HG02970 (cell line): Measurements from ENCODE around the gene UBE2U.
A peak's percentile ranks its signal among the peaks of the same experiment; 100 is the strongest.

Experiments
- ATAC-seq: cut with Tn5 transposase; IDR thresholded peaks from one replicate; pipeline ENCODE4 v1.9.1; 2021; ENCODE audit warnings: mild to moderate bottlenecking, moderate library complexity, moderate number of reproducible peaks; ENCODE audit not compliant: unreplicated experiment, low FRiP score

UBE2U gene, protein sequence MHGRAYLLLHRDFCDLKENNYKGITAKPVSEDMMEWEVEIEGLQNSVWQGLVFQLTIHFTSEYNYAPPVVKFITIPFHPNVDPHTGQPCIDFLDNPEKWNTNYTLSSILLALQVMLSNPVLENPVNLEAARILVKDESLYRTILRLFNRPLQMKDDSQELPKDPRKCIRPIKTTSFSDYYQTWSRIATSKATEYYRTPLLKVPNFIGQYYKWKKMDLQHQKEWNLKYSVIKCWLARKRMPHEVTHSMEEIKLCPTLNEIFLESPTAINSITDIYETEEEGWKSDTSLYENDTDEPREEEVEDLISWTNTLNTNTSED

DNA sequence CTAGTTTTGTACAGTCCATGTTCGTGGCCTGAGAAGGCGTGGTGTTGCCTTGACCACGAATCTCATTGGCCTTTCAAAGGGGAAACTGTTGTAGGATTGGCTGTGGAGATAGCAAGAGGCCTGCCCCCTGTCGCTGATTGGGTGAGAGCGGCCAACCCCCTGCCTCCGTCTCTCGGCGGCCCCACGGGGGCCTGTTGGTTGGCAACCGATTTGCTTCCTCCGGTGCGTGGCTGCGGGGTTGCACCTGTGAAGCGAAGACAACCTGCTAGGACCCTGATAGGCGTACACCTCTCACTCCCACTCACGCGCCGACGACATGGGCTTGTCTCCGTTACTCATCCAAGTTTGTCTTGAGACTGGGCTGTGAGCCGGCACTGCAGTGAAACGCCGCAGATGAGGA, at the start of gene UBE2U:
TSS of gene UBE2U (plus strand) at position 204 of the 400 bp plus-strand sequence. CDS start 428 bp downstream, outside the sequence.
- ATAC-seq: no peak

DNA sequence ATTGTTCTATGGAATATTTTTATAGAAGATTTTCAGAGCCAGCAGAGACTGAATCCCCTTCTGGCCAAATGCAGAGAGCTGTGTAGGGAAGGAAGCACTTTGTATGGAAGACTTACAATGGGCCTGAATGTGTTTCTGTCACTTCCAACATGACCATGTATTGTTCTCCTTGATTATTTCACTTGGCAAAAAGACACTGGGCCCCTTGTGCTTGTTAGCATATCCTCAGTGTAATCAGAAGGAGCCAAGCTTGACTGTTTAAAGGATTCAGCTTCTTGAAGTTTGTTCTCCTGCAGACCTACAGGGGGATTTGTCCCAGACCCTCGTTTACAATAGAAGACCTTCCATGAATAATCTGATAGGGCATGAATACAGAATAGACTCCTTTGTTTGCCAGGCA, 48.1 kb upstream of the UBE2U start:
- no peak for ATAC-seq

GRCh38 chr1:64161357-64161941, 42.0 kb upstream of the UBE2U start:
- ATAC-seq: no peak

DNA sequence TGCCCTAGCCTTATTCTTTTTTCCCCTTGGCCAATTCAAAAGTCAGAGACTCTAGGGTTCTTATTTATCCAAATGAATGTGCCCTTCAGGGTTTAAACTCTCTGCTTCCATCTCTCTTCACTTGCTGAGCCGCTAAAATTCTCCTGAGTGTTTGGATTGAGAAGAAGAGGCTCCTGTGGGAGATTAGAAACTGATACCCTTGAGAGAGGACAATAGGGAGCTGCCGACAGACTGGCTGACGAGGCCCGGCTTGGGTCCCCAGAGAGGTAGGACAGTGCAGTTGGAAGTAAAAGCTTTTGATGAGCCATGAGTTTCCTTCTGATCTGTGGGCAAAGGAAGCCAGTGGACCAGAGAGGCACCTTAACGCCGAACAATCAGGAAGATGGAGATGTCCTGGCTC, 41.3 kb upstream of the UBE2U start:
- ATAC-seq: no peak

GRCh38 chr1:64162804-64163203, 40.6 kb upstream of the UBE2U start:
- ATAC-seq: no peak

- ATAC-seq: no peak
Observed at GRCh38 chr1:64163431-64163830, 40.0 kb upstream of the UBE2U start.

DNA sequence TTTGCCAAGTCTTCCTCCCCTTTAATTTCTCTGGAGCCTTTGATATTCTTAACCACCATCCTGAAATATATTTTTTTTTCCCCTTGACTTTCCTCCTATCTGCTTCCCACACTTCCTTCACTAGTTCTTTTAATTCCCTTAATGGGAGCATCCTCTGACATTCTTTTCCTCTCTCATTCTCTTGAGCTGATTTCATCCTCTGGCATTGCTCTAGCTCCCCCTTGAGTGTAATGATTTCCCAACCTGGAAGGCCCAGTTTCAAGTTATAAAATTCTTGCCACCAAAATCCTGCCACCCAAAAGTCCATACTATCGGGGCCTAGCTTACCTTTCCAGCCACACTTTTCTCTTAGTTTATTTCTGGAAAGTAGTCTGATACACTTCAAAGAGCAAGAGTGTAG, 39.5 kb upstream of the UBE2U start:
- ATAC-seq: no peak

GRCh38 chr1:64166629-64167028, 36.8 kb upstream of the UBE2U start:
- no peak for ATAC-seq

DNA sequence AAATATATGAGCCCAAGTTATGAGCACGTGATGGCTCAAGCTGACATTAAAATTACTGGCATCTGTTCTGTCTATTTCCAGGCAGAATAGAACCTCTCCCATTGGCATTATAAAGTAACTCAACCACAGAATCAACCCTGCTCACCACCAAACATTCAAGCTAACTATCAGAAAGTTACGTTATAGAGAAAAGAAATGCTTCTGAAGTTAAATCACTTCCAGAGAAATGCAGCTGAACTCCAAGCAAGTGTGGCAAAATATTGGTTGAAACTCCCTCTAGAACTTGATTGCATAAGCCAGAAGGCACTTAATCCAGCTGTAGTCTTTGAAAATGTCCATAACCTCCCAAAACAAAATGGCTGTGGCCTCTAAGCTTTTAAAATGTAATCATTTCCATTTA, 36.2 kb upstream of the UBE2U start:
- no peak for ATAC-seq

DNA sequence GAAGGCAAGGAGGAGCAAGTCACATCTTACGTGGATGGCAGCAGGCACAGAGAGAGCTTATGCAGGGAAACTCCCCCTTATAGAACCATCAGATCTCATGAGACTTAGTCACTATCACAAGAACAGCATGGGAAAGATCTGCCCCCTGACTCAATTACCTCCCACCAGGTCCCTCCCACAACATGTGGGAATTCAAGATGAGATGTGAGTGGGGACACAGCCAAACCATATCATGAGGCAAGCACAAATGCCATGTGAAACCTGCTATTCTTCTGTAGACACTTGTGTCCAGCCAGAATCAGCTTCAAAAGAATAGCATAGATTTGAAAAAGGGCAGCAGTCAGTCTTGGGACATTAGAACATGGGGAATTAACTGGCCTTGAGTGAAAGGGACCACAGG, 32.2 kb upstream of the UBE2U start:
- ATAC-seq: no peak

DNA sequence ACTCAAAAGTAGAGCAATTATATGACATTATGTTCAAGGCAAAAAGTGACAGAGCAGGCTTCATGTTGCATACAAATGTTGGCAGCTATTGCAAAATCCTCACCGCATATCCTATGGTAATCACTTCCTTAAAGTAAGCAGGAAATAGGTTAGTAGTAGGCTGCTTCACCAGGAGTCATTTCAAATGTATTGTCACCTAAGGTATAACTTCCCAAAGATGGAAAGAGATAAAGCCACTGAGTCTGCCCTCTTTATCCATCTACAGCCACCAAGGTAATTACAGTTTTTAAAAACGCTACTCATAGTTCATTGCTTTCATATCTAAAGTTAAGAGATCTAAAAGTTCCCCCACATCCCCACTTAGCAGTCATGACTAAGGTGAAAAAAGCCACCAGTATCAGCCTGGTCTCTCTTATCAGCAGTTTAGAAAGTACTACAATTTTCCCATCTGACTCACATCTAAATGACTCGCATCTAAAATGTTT, 31.6 kb upstream of the UBE2U start:
- ATAC-seq: peak; percentile 57

- ATAC-seq: no peak
Observed at GRCh38 chr1:64172458-64172983, 30.9 kb upstream of the UBE2U start.

- ATAC-seq: no peak
Observed at GRCh38 chr1:64173336-64173940, 30.0 kb upstream of the UBE2U start.

GRCh38 chr1:64175639-64176038, 27.8 kb upstream of the UBE2U start:
- no peak for ATAC-seq

- no peak for ATAC-seq
Observed at GRCh38 chr1:64176659-64177058, 26.8 kb upstream of the UBE2U start.

GRCh38 chr1:64179588-64179987, 23.8 kb upstream of the UBE2U start:
- no peak for ATAC-seq

DNA sequence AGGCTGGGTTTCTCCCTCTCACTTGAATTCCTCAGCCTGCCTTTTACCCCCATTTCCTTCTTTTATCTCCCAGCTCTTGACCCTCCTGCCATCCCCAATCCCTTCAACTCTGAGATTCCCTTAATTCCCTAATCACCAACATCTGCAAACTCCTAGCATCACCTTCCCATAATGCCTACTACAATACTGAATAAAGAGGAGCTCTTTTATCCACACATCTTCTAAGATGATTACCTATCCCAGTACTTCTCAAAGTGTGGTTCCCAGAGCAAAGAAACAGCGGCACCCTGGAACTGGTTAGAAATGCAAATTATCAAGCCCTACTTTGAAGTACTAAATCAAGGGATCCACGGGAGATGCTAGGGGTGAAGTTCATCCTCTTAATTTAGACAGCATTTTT, 21.2 kb upstream of the UBE2U start:
- no peak for ATAC-seq

DNA sequence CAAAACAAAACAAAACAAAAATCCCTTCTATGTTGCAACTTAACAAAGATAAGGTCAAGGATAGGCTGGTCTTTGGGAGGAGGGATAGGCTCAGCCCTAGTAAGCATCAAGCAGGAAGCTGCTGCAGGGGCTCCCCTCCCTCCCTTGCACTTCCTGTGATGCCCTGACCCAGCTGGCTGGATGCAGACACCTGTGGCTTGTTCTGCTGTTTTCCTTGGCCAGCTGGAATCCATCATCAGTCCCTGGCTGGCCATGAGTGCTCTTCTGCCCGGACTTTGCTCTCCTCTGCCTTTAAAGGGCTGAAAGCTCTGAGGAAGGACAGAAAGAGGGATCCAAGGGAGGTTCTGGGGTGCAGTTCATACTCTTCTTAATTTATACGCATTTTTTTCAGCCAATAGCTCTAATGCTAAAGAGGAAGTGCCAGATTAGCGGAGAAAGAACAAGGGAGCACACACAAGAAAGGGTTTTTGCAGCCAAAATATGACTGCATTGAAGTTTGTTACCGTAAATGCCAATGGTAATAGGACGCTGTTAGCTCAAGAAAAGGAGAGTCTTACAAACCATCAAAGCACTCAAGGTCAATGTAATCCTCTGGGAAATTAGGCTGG, 19.9 kb upstream of the UBE2U start:
- no peak for ATAC-seq

DNA sequence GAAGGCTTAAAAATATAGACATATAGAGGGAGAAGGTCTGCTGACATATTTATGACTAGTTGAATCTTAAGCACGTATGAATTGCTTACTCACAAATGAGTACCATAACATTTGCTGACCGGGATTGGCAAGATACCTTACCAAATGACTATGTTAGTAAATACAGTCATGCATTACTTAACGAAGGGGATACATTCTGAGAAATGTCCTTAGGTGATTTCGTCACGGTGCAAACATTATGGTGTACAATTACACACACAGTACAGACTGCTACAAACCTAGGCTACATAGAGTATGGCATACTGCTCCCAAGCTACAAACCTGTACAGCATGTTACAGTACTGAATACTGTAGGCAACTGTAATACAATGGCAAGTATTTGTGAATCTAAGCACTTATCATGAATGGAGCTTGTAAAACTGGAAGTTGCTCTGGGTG, 19.4 kb upstream of the UBE2U start:
- ATAC-seq: no peak

DNA sequence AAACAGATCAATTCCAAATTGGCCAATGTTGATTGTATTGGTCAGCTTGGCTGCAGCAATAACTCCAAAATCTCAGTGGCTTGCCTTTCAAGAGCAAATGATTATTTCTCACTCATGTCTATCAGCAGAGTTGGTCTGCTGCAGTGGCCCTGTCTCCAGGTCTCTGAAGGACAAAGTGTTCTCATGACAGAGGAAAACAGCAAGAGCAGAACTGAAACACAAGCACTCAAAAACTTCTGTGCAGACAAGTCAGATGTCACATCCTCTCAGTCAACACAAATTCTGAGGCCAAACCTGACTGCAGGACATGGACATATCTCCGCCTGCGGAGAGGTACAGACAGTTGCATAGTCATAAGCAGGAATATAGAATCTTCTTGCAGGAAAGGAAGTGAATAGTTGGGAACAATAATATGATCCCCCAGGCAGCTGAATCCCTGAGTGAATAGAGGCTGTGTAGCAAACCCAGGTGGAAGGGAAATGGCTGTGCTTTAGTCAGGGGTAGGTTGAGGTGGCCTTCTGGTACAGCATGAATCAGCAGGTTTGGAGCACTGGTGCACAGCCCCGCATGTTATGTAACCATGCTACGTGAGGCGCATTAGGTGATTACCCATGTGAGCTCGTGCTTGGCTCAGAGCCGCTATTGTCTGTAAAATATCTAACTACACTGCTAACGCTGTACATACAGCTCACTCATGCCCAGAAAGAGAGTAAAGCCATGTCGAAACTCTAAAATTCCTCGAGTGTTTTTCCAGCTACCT, 17.1 kb upstream of the UBE2U start:
- ATAC-seq: no peak
